IMR-90 (cell line): ENCODE measurements around the gene SMAP1. TPM values are rescaled to one million over a fixed set of nuclear protein-coding genes. Genes with fewer than 3 reads are reported as not detected.

ENCODE experiments used
- ATAC-seq: fragments of 200-7000 bp; cut with Tn5 transposase; 2 replicates; pipeline ENCODE4 v1.9.1; 2020; ENCODE audit warnings: low read depth, mild to moderate bottlenecking, moderate library complexity
- BruUV-seq: library from RNA; stranded (reverse); fragments of 400-500 nt; replicated peaks from 2 replicates; lab custom pipeline; 2021; lab: Mats Ljungman, UMichigan
- CTCF ChIA-PET: fragments of 300-600 bp; formaldehyde crosslinking; extraction: SDS; loops from one replicate; lab custom pipeline; 2021; ENCODE audit warnings: antibody characterized with exemption; lab: Yijun Ruan, JAX
- POLR2A ChIA-PET: fragments of 300-600 bp; sonication (Branson Sonifier 250); formaldehyde crosslinking; loops from one replicate; lab custom pipeline; 2022; ENCODE audit warnings: antibody characterized with exemption; ENCODE audit not compliant: unreplicated experiment; lab: Charles Lee
- DNase-seq: peaks from one replicate; pipeline ENCODE4 v3.0.0; 2013
- H2AFZ ChIP-seq: replicated peaks from 2 replicates; pipeline ENCODE3; 2013; ENCODE audit warnings: low read length, mild to moderate bottlenecking; ENCODE audit not compliant: poor library complexity
- H2AK5ac ChIP-seq: 2 replicates; pipeline ENCODE4 v1.6.1; 2013; ENCODE audit warnings: low read depth, low read length, inconsistent platforms
- H2AK9ac ChIP-seq: replicated peaks from 2 replicates; pipeline ENCODE3; 2013; ENCODE audit warnings: mild to moderate bottlenecking, low read depth, low read length, moderate library complexity; ENCODE audit not compliant: poor library complexity
- H2BK120ac ChIP-seq: 2 replicates; pipeline ENCODE4 v1.6.1; 2013; ENCODE audit warnings: low read depth, low read length, inconsistent platforms
- H2BK15ac ChIP-seq: 3 replicates; pipeline ENCODE4 v1.6.1; 2013; ENCODE audit warnings: low read depth, low read length, inconsistent platforms
- H2BK20ac ChIP-seq: 2 replicates; pipeline ENCODE4 v1.6.1; 2013; ENCODE audit warnings: low read depth, mild to moderate bottlenecking, inconsistent platforms, low read length, moderate library complexity
- H2BK5ac ChIP-seq: 2 replicates; pipeline ENCODE4 v1.6.1; 2013; ENCODE audit warnings: mild to moderate bottlenecking, low read depth, low read length, inconsistent platforms; ENCODE audit not compliant: poor library complexity, severe bottlenecking
- H3K14ac ChIP-seq: replicated peaks from 2 replicates; pipeline ENCODE4 v1.6.1; 2013; ENCODE audit warnings: low read depth, low read length, inconsistent platforms
- H3K18ac ChIP-seq: 2 replicates; pipeline ENCODE4 v1.6.1; 2013; ENCODE audit warnings: low read depth, low read length, control low read depth
- H3K23ac ChIP-seq: 2 replicates; pipeline ENCODE4 v1.6.1; 2013; ENCODE audit warnings: low read depth, low read length, inconsistent platforms
- H3K27ac ChIP-seq: 2 replicates; pipeline ENCODE4 v1.5.1; 2013; ENCODE audit warnings: mild to moderate bottlenecking, control low read depth, low read length; ENCODE audit not compliant: insufficient read depth
- H3K27me3 ChIP-seq: 2 replicates; pipeline ENCODE4 v1.6.1; 2013; ENCODE audit warnings: low read length; ENCODE audit not compliant: control insufficient read depth, insufficient read depth
- H3K36me3 ChIP-seq: 2 replicates; pipeline ENCODE4 v1.6.1; 2013; ENCODE audit warnings: low read length, mixed read lengths; ENCODE audit not compliant: control insufficient read depth, insufficient read depth
- H3K4ac ChIP-seq: 2 replicates; pipeline ENCODE4 v1.6.1; 2013; ENCODE audit warnings: low read depth, low read length, inconsistent platforms
- H3K4me1 ChIP-seq: 2 replicates; pipeline ENCODE4 v1.6.1; 2013; ENCODE audit warnings: low read length, mixed read lengths; ENCODE audit not compliant: control insufficient read depth, insufficient read depth
- H3K4me2 ChIP-seq: 2 replicates; pipeline ENCODE4 v1.6.1; 2013; ENCODE audit warnings: low read depth, mild to moderate bottlenecking, control low read depth, low read length, moderate library complexity
- H3K4me3 ChIP-seq: 2 replicates; pipeline ENCODE4 v1.5.1; 2013; ENCODE audit warnings: low read depth, mild to moderate bottlenecking, control low read depth, low read length, moderate library complexity; ENCODE audit not compliant: insufficient read depth
- H3K56ac ChIP-seq: 2 replicates; pipeline ENCODE4 v1.6.1; 2013; ENCODE audit warnings: low read length, inconsistent platforms; ENCODE audit not compliant: insufficient read depth; ENCODE audit errors: extremely low read depth
- H3K79me1 ChIP-seq, 2 experiments: 2 replicates each; pipeline ENCODE4 v1.6.1; 2013; ENCODE audit warnings: low read length in 2 of 2, inconsistent platforms in 1 of 2, low read depth in 1 of 2
- H3K9ac ChIP-seq: 2 replicates; pipeline ENCODE4 v1.6.1; 2013; ENCODE audit warnings: low read depth, low read length, control low read depth
- H3K9me1 ChIP-seq: 2 replicates; pipeline ENCODE4 v1.6.1; 2013; ENCODE audit warnings: low read length, inconsistent platforms; ENCODE audit not compliant: insufficient read depth
- H3K9me3 ChIP-seq: 2 replicates; pipeline ENCODE4 v1.6.1; 2013; ENCODE audit warnings: low read length; ENCODE audit not compliant: control insufficient read depth, insufficient read depth
- H4K20me1 ChIP-seq: 2 replicates; pipeline ENCODE4 v1.6.1; 2013; ENCODE audit warnings: low read length, inconsistent platforms; ENCODE audit not compliant: insufficient read depth
- H4K5ac ChIP-seq: 2 replicates; pipeline ENCODE4 v1.6.1; 2013; ENCODE audit warnings: mild to moderate bottlenecking, low read depth, low read length, control low read depth
- H4K8ac ChIP-seq, 2 experiments: 2 replicates each; pipeline ENCODE4 v1.6.1; 2013; ENCODE audit warnings: low read depth in 2 of 2, low read length in 2 of 2, control low read depth in 1 of 2, inconsistent platforms in 1 of 2
- H4K91ac ChIP-seq: 2 replicates; pipeline ENCODE4 v1.6.1; 2013; ENCODE audit warnings: low read depth, low read length, inconsistent platforms; ENCODE audit not compliant: insufficient read depth
- BHLHE40 ChIP-seq: fragments of 150-350 bp; IDR thresholded peaks from 2 replicates; pipeline ENCODE4 v1.6.1; 2016; ENCODE audit warnings: mild to moderate bottlenecking, low read depth, low read length
- CEBPB ChIP-seq: IDR thresholded peaks from 2 replicates; pipeline ENCODE4 v1.6.1; 2012; ENCODE audit warnings: low read depth, low read length, improper control_type of control experiment
- CHD1 ChIP-seq: IDR thresholded peaks from 2 replicates; pipeline ENCODE4 v1.6.1; 2012; ENCODE audit warnings: low read depth, low read length, improper control_type of control experiment
- FOS ChIP-seq: fragments of 150-350 bp; IDR thresholded peaks from 2 replicates; pipeline ENCODE4 v1.6.1; 2016; ENCODE audit warnings: low read depth, low read length
- MAFK ChIP-seq: IDR thresholded peaks from 2 replicates; pipeline ENCODE4 v1.6.1; 2012; ENCODE audit warnings: low read depth, low read length, improper control_type of control experiment
- MAZ ChIP-seq: IDR thresholded peaks from 2 replicates; pipeline ENCODE4 v1.6.1; 2012; ENCODE audit warnings: low read depth, mild to moderate bottlenecking, low read length, improper control_type of control experiment, moderate library complexity, borderline replicate concordance
- MXI1 ChIP-seq: IDR thresholded peaks from 2 replicates; pipeline ENCODE4 v1.6.1; 2012; ENCODE audit warnings: low read depth, mild to moderate bottlenecking, low read length, moderate library complexity, borderline replicate concordance
- NFE2L2 ChIP-seq: fragments of 150-350 bp; IDR thresholded peaks from 2 replicates; pipeline ENCODE4 v1.6.1; 2016; ENCODE audit warnings: low read depth, mild to moderate bottlenecking, low read length
- POLR2A ChIP-seq: IDR thresholded peaks from 2 replicates; pipeline ENCODE4 v1.6.1; 2012; ENCODE audit warnings: mild to moderate bottlenecking, low read depth, low read length
- RAD21 ChIP-seq: IDR thresholded peaks from 2 replicates; pipeline ENCODE4 v1.6.1; 2012; ENCODE audit warnings: low read length, improper control_type of control experiment
- RCOR1 ChIP-seq: IDR thresholded peaks from 2 replicates; pipeline ENCODE4 v1.6.1; 2012; ENCODE audit warnings: mild to moderate bottlenecking, low read length, improper control_type of control experiment; ENCODE audit not compliant: insufficient replicate concordance
- RFX5 ChIP-seq: IDR thresholded peaks from 2 replicates; pipeline ENCODE4 v1.8.0; 2012; ENCODE audit warnings: low read depth, mild to moderate bottlenecking, low read length, moderate library complexity
- SMC3 ChIP-seq: fragments of 150-350 bp; IDR thresholded peaks from 2 replicates; pipeline ENCODE4 v1.6.1; 2016; ENCODE audit warnings: low read depth, mild to moderate bottlenecking, antibody characterized with exemption, low read length, moderate library complexity
- USF2 ChIP-seq: fragments of 150-350 bp; IDR thresholded peaks from 2 replicates; pipeline ENCODE4 v1.6.1; 2017; ENCODE audit warnings: mild to moderate bottlenecking, antibody characterized with exemption, low read length, low read depth
- WGBS, 2 experiments: methylation state at CpG; one replicate each; pipeline versions ENCODE4 v1.1.5 to v1.1.7; 2013; ENCODE audit warnings: missing lambda C conversion rate in 2 of 2; ENCODE audit not compliant: insufficient read length in 1 of 2; ENCODE audit errors: extremely low coverage in 2 of 2; 5-methylcytosine and 5-hydroxymethylcytosine counted together
- dilution Hi-C: fragments of 300-500 bp; cut with HindIII; formaldehyde crosslinking; loops from one replicate; pipeline ENCODE4 v1.14.3; 2018; ENCODE audit warnings: low sequenced_read_pairs; ENCODE audit not compliant: unreplicated experiment
- in situ Hi-C: fragments of 300-500 bp; cut with MboI; formaldehyde crosslinking; loops from 3 replicates; pipeline ENCODE4 v1.14.3; 2019; ENCODE audit warnings: low sequenced_read_pairs, inconsistent platforms, mixed read lengths
- intact Hi-C: fragments of 100-400 bp; cut with micrococcal nuclease; formaldehyde crosslinking; loops from 2 replicates; pipeline ENCODE4 v1.10.0; 2022
- polyA plus RNA-seq, 3 experiments: library from polyadenylated mRNA; depleted of rRNA; stranded (reverse); fragments of >200 nt; gene quantifications; 2 replicates each; pipeline ENCODE4 v1.2.3, GENCODE V29; 2012; ENCODE audit warnings: low replicate concordance in 1 of 3
- total RNA-seq: library from RNA; depleted of rRNA; stranded (reverse); fragments of >200 nt; gene quantifications from 2 replicates; pipeline ENCODE4 v1.2.3, GENCODE V29; 2012
- TF ChIP-seq, protein P1 (sequence below): conservative IDR thresholded peaks from 2 replicates; pipeline ENCODE4 v1.5.1; 2012; ENCODE audit warnings: mild to moderate bottlenecking, low read depth, low read length, improper control_type of control experiment
- TF ChIP-seq, protein P2 (sequence below): fragments of 150-350 bp; IDR thresholded peaks from 2 replicates; pipeline ENCODE4 v1.6.1; 2016; ENCODE audit warnings: low read depth, mild to moderate bottlenecking, low read length, moderate library complexity, borderline replicate concordance

SMAP1 gene
- total and polyA plus RNA-seq, 2 of the 4 experiments (the other 2 are of a cell fraction), result 14.8 to 16.7 TPM

- in situ Hi-C loops (no loop called here), intact Hi-C loops (loop anchor here (5.0 kb wide), 1 partner anchor 102 kb away; the partner anchor contains the start of gene SDHAF4), dilution Hi-C loops (no loop called here)
- Histone ChIP-seq H4K8ac (no peak overlapping the region), H3K36me3 (no peaks in the 10 kb centered on the region), H3K9ac (no peak overlapping the region; the same call in 1 of the 2 replicates), H2AFZ (no peak overlapping the region), H3K4me3 (no peak overlapping the region; the same call in 1 of the 2 replicates), H3K79me1 (peaks cover 17 to 38% of the 10 kb centered on the region in 2 experiments), H3K4me1 (peaks cover 2% of the 10 kb centered on the region; the same call in 1 of the 2 replicates), H3K9me3 (no peaks in the 10 kb centered on the region), H2BK120ac (no peak overlapping the region), H3K56ac (no peak overlapping the region), H3K9me1 (peaks cover 4% of the 10 kb centered on the region; the same call in 1 of the 2 replicates), H3K4me2 (0 out of 2 replicates have a peak overlapping the region, but pooled peaks have one; percentile 26), H3K14ac (no peak overlapping the region), H3K23ac (no peak overlapping the region), H4K91ac (no peak overlapping the region), H4K20me1 (peaks cover 4% of the 10 kb centered on the region; the same call in 1 of the 2 replicates), H2AK5ac (no peak overlapping the region), H3K27me3 (no peaks in the 10 kb centered on the region), H2BK5ac (no peak overlapping the region), H2BK20ac (no peak overlapping the region), H3K18ac (no peak overlapping the region), H4K5ac (no peak overlapping the region), H3K27ac (no peak overlapping the region), H3K4ac (no peak overlapping the region), H2BK15ac (no peak overlapping the region; the same call in 2 of the 3 replicates), H2AK9ac (no peak overlapping the region)
- DNase-seq (peak; percentile 12), ATAC-seq (no peak)
- no TSS peak for BruUV-seq
- POLR2A ChIA-PET, result interaction anchor here (0.6 kb wide), 1 partner anchor 11 kb away, joined by 3 read pairs; no protein-coding TSS in a partner anchor
- CTCF ChIA-PET, result interaction anchor here (1.2 kb wide), 1 partner anchor 69 kb away, joined by 3 read pairs; no protein-coding TSS in a partner anchor
- no peak for TF ChIP-seq USF2
- no peak for TF ChIP-seq RCOR1
- TF ChIP-seq BHLHE40, result no peak
- TF ChIP-seq, protein P1, sequence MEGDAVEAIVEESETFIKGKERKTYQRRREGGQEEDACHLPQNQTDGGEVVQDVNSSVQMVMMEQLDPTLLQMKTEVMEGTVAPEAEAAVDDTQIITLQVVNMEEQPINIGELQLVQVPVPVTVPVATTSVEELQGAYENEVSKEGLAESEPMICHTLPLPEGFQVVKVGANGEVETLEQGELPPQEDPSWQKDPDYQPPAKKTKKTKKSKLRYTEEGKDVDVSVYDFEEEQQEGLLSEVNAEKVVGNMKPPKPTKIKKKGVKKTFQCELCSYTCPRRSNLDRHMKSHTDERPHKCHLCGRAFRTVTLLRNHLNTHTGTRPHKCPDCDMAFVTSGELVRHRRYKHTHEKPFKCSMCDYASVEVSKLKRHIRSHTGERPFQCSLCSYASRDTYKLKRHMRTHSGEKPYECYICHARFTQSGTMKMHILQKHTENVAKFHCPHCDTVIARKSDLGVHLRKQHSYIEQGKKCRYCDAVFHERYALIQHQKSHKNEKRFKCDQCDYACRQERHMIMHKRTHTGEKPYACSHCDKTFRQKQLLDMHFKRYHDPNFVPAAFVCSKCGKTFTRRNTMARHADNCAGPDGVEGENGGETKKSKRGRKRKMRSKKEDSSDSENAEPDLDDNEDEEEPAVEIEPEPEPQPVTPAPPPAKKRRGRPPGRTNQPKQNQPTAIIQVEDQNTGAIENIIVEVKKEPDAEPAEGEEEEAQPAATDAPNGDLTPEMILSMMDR, result no peak
- TF ChIP-seq MAZ, result no peak
- TF ChIP-seq MXI1, result no peak
- no peak for TF ChIP-seq RAD21
- TF ChIP-seq POLR2A, result no peak
- TF ChIP-seq FOS, result no peak
- TF ChIP-seq NFE2L2, result no peak
- TF ChIP-seq RFX5, result no peak
- no peak for TF ChIP-seq CEBPB
- TF ChIP-seq SMC3, result no peak
- no peak for TF ChIP-seq MAFK
- TF ChIP-seq, protein P2, sequence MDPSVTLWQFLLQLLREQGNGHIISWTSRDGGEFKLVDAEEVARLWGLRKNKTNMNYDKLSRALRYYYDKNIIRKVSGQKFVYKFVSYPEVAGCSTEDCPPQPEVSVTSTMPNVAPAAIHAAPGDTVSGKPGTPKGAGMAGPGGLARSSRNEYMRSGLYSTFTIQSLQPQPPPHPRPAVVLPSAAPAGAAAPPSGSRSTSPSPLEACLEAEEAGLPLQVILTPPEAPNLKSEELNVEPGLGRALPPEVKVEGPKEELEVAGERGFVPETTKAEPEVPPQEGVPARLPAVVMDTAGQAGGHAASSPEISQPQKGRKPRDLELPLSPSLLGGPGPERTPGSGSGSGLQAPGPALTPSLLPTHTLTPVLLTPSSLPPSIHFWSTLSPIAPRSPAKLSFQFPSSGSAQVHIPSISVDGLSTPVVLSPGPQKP, result no peak
- no peak for TF ChIP-seq CHD1
- 100% methylated on average over 2 of the region's 4 CpGs; no CpG with 5 or more reads in 1 of the 2 experiments for WGBS, 2 experiments
Measured at GRCh38 chr6:70669133-70669532, 1.4 kb downstream of the SMAP1 start.
